22Rv1 (cell line): Measurements from ENCODE around the gene WDR33.

Experiments
- CTCF ChIP-seq: fragments of 450-650 bp; IDR thresholded peaks from 2 replicates; pipeline ENCODE4 v1.5.1; 2017; ENCODE audit warnings: mild to moderate bottlenecking
- ZFX ChIP-seq: fragments of 450-650 bp; IDR thresholded peaks from 2 replicates; pipeline ENCODE4 v1.6.1; 2017; ENCODE audit warnings: antibody characterized with exemption, borderline replicate concordance

- TF ChIP-seq CTCF (no peak), ZFX (no peak)
Measured at GRCh38 chr2:127799926-127800325, 11.0 kb downstream of the WDR33 start.
